Lung (tissue), 12 donors: ENCODE data around the gene INF2. TPM values are rescaled to one million over a fixed set of nuclear protein-coding genes. Genes with fewer than 3 reads are reported as not detected.

Experiments
- ATAC-seq: fragments of 200-7000 bp; cut with Tn5 transposase; one replicate; pipeline ENCODE4 v1.9.1; 2020; ENCODE audit warnings: moderate number of reproducible peaks; ENCODE audit not compliant: insufficient read depth, low FRiP score
- DNase-seq, 3 donors: peaks; one replicate each; pipeline ENCODE4 v3.0.0-alpha.2; 2013 to 2017
- H3K27ac ChIP-seq, 2 donors: one replicate each; pipeline ENCODE4 v1.5.1; 2013; ENCODE audit warnings: mild to moderate bottlenecking in 2 of 2, moderate library complexity in 2 of 2, control low read depth in 1 of 2, inconsistent platforms in 1 of 2, low read depth in 1 of 2, low read length in 1 of 2
- H3K27me3 ChIP-seq, 3 donors: one replicate each; pipeline ENCODE4 v1.5.1; 2013; ENCODE audit warnings: low read length in 2 of 3; ENCODE audit not compliant: control insufficient read depth in 3 of 3, insufficient read depth in 3 of 3
- H3K36me3 ChIP-seq, 4 donors: one replicate each; pipeline ENCODE4 v1.5.1; 2013; ENCODE audit warnings: low read length in 4 of 4, mild to moderate bottlenecking in 1 of 4, moderate library complexity in 1 of 4; ENCODE audit not compliant: control insufficient read depth in 4 of 4, insufficient read depth in 4 of 4
- H3K4me1 ChIP-seq, 5 donors: one replicate each; pipeline ENCODE4 v1.5.1; 2013; ENCODE audit warnings: low read length in 5 of 5, mild to moderate bottlenecking in 2 of 5, moderate library complexity in 1 of 5; ENCODE audit not compliant: control insufficient read depth in 5 of 5, insufficient read depth in 5 of 5
- H3K4me3 ChIP-seq: one replicate; pipeline ENCODE4 v1.5.1; 2013; ENCODE audit warnings: mild to moderate bottlenecking, control low read depth, moderate library complexity
- H3K9ac ChIP-seq, 2 donors: one replicate each; pipeline ENCODE4 v1.5.1; 2013; ENCODE audit warnings: low read length in 2 of 2, control low read depth in 1 of 2; ENCODE audit not compliant: insufficient read depth in 1 of 2
- H3K9me3 ChIP-seq, 4 donors: one replicate each; pipeline ENCODE4 v1.5.1; 2013; ENCODE audit warnings: low read length in 3 of 4, mild to moderate bottlenecking in 1 of 4, moderate library complexity in 1 of 4; ENCODE audit not compliant: control insufficient read depth in 4 of 4, insufficient read depth in 3 of 4
- WGBS, 2 donors: extraction: QIAGEN DNeasy Blood & Tissue Kit; methylation state at CpG; one replicate each; pipeline ENCODE4 v1.1.7; 2013; 5-methylcytosine and 5-hydroxymethylcytosine counted together
- polyA plus RNA-seq, 2 donors: library from polyadenylated mRNA; stranded (reverse); fragments of 200-250 nt; gene quantifications; one replicate each; pipeline ENCODE4 v1.2.1, GENCODE V29; 2013
- total RNA-seq, 2 donors: library from RNA; depleted of rRNA in 1 of 2; stranded (reverse); fragments of >200 nt in 1 of 2; gene quantifications; one replicate each; pipeline ENCODE4 v1.2.1, GENCODE V29; 2014 to 2021
- TF ChIP-seq, protein P1 (sequence below): IDR thresholded peaks from 2 replicates; pipeline ENCODE4 v1.5.1; 2012; ENCODE audit warnings: mild to moderate bottlenecking; ENCODE audit errors: control extremely low read depth, extremely low read depth
- donor health status: control.
- donor health status: control.
- donor health status: Bipolar disorder and iron deficiency.
- donor health status: healthy.
- donor health status: DM: yes; HTN: yes; CAD: no.

Gene INF2
- total and polyA plus RNA-seq, 4 donors: 46.1 to 119 (median 78.4) TPM

DNA sequence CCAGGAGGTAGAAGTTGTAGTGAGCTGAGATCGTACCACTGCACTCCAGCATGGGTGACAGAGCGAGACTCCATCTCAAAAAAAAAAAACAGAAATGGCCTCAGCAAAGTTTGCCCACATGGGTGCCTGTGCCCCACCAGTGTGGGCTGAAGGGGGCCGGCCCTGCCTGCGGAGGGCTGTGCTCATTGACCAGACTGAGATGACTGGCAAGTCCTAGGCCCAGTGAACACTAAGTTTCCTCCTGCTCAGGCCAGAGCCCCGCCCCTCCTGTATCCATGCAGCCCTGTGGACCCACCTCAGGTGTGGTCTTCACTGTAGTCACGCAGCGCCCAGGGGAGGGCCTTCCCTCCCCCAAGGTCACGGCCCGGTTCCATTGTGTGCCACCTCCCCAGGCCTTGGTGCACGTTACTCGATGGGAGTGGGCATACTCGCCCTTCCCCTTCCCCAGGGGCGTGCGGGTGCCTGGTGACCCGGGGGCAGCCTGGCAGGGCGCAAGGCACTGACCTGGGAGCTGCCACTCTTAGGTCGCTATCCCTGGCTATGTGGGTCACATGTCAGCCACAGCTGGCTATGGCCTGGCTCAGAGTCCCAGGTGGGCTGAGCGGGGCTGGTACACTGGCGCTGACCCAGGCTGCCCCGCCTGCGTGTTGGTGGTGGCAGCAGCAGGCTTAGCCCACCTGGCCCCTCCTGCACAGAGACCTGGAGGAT is 16.1 kb downstream of the INF2 start:
- Histone ChIP-seq H3K4me1 (peaks cover 0 to 8% (median 0%) of the 10 kb centered on the region in 5 donors), H3K27me3 (no peaks in the 10 kb centered on the region), H3K9me3 (no peaks in the 10 kb centered on the region), H3K27ac (no peak overlapping the region), H3K36me3 (peaks cover 0 to 63% (median 12%) of the 10 kb centered on the region in 4 donors), H3K9ac (no peak overlapping the region), H3K4me3 (no peak overlapping the region)
- WGBS, 2 donors: 93% methylated on average over 21 of the region's 21 CpGs
- ATAC-seq: no peak
- TF ChIP-seq, protein P1, sequence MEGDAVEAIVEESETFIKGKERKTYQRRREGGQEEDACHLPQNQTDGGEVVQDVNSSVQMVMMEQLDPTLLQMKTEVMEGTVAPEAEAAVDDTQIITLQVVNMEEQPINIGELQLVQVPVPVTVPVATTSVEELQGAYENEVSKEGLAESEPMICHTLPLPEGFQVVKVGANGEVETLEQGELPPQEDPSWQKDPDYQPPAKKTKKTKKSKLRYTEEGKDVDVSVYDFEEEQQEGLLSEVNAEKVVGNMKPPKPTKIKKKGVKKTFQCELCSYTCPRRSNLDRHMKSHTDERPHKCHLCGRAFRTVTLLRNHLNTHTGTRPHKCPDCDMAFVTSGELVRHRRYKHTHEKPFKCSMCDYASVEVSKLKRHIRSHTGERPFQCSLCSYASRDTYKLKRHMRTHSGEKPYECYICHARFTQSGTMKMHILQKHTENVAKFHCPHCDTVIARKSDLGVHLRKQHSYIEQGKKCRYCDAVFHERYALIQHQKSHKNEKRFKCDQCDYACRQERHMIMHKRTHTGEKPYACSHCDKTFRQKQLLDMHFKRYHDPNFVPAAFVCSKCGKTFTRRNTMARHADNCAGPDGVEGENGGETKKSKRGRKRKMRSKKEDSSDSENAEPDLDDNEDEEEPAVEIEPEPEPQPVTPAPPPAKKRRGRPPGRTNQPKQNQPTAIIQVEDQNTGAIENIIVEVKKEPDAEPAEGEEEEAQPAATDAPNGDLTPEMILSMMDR: no peak
- DNase-seq: no peak

DNA sequence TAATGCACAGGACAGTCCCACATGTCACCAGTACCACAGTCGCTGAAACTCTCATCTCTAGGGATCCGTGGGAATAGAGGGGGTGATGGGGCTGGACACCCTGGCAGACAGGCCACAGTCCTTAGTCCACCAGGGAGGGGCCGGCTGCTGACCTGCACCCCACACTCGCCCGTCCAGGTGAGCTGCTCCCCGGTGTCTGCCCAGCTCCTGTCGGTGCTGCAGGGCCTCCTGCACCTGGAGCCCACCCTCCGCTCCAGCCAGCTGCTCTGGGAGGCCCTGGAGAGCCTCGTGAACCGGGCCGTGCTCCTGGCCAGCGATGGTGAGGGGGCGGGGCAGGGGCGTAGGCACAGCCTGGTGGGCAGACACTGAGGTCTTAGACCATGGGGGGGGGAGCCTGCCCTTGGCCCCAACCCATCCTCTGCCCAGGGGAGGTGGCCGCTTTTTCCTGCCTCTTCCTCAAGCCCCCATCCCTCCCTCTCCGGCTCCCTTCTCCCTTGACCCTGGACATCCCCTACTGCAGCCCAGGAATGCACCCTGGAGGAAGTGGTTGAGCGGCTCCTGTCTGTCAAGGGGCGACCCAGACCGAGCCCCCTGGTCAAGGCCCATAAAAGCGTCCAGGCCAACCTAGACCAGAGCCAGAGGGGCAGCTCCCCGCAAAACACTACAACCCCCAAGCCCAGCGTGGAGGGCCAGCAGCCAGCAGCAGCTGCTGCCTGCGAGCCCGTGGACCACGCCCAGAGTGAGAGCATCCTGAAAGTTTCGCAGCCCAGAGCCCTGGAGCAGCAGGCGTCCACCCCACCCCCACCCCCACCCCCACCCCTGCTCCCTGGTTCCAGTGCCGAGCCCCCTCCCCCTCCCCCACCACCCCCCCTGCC is 17.6 kb downstream of the INF2 start:
- Histone ChIP-seq H3K4me3 (no peak overlapping the region), H3K4me1 (no peaks in the 10 kb centered on the region), H3K9ac (no peak overlapping the region), H3K36me3 (peaks cover 0 to 67% (median 17%) of the 10 kb centered on the region in 4 donors), H3K27me3 (no peaks in the 10 kb centered on the region), H3K27ac (no peak overlapping the region), H3K9me3 (no peaks in the 10 kb centered on the region)
- DNase-seq (no peak), ATAC-seq (no peak)
- 73 to 80% methylated on average over 27 to 28 of the region's 28 CpGs for WGBS, 2 donors
- TF ChIP-seq, protein P1: no peak

DNA sequence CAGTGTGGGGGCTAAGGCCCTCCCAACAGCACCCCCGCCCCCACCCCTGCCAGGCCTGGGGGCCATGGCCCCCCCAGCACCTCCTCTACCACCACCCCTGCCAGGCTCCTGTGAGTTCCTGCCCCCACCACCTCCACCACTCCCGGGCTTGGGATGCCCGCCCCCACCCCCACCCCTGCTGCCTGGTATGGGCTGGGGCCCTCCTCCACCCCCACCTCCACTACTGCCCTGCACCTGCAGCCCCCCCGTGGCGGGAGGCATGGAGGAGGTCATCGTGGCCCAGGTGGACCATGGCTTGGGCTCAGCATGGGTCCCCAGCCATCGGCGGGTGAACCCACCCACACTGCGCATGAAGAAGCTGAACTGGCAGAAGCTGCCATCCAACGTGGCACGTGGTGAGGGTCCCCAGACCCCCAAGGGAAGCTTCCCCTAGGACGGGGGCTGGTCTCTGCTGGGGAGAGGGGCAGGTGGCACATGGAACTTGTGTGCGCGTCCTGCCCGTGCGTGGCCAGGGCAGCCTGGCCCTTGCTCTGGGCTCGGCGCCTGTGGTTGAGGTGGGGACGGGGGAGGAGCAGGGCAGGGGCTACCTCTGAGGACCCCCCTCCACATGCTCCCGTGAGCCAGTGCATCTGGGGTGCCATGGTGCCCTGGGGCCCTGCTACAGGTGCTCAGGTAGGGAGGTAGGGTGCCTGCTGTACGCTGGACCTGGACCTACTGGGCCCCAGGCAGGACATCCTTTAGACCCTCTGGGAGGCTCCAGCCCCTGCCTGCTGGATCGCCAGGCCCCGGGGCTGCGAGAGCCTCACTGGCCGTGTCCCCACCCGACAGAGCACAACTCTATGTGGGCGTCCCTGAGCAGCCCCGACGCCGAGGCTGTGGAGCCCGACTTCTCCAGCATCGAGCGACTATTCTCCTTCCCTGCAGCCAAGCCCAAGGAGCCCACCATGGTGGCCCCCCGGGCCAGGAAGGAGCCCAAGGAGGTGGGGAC is 18.5 kb downstream of the INF2 start:
- DNase-seq (no peak), ATAC-seq (no peak)
- Histone ChIP-seq H3K9me3 (no peaks in the 10 kb centered on the region), H3K27ac (no peak overlapping the region), H3K4me1 (no peaks in the 10 kb centered on the region), H3K27me3 (no peaks in the 10 kb centered on the region), H3K9ac (no peak overlapping the region), H3K4me3 (no peak overlapping the region), H3K36me3 (peaks cover 0 to 68% (median 17%) of the 10 kb centered on the region in 4 donors)
- TF ChIP-seq, protein P1: no peak
- WGBS, 2 donors: 70 to 71% methylated on average over 27 to 34 of the region's 34 CpGs
